GM18511 (cell line): ENCODE data around the gene TMEM120A.
"Not testable (repeated sequence)": the region's sequence is repeated elsewhere in the genome, so short reads cannot be mapped to it uniquely, and the experiment has no call there.

Experiments
- ATAC-seq: cut with Tn5 transposase; IDR thresholded peaks from one replicate; pipeline ENCODE4 v1.9.1; 2021; ENCODE audit warnings: mild to moderate bottlenecking, moderate library complexity; ENCODE audit not compliant: unreplicated experiment

TMEM120A gene

DNA sequence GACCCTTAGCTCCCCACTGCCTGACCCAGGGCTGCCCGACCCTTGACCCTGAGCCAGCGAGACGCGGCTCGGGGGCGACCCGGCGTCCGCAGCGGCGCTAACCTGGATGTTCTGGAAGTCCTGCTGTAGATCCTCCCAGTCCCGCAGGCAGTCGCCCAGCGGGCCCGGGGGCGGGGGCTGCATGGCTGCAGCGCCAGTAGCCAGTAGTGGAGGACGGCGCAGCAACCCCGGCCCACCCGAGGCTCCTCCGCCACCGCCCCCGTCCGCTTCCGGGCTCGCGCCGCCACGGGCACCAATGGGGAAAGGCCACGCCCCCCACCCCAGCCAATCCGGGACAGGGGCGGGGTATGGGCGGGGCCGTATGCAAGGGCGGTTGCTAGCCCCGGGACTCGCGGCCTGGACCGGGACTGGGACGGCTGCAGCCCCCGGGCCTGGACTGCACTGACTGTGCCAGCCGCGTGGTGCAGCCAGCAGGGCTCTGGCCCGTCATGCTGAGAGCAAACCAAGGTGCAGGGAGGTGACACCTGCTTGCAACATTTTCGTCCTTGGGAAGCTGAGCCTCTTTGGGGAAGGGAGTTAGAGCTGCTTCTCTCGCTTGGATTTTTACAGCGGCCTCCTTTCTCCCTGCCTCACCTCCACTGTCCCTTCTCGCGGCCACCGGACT lies at the start of gene TMEM120A:
Gene TMEM120A, minus strand, starts transcription at position 208 of the 664 bp plus-strand sequence. Its CDS starts 25 bp downstream, at position 183.
- peak; percentile 98 for ATAC-seq

GRCh38 chr7:76040126-76040525 lies 45.7 kb upstream of the TMEM120A start:
- no peak for ATAC-seq

- ATAC-seq = no peak
Measured at GRCh38 chr7:76037310-76037709, 42.9 kb upstream of the TMEM120A start.

DNA sequence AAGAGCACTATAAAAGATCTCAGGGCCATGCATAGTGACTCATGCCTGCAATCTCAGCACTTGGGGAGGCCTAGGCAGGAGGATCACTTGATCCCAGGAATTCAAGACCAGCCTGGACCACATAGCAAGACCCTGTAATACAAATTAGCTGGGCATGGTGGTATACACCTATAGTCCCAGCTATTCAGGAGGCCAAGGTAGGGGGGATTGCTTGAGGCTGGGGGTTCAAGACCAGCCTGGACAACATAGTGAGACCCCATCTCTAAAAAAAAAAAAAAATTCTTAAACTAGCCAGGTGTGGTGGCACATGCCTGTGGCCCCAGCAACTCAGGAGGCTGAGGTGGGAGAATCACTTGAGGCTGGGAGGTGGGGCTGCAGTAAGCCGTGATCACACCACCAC lies 37.6 kb upstream of the TMEM120A start:
- no peak for ATAC-seq

DNA sequence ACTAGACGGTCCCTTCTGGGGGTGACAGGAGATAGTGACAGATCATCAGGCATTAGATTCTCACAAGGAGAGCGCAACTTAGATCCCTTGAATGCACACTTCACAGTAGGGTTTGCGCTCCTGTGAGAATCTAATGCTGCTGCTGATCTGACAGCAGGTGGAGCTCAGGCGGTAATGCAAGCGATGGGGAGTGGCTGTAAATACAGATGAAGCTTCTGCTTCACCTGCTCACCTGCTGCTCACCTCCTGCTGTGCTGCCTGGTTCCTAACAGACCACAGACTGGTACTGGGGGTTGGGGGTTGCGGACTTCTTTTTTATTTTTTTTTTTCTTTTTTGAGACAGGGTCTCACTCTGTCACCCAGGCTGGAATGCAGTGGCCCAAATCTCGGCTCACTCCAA lies 35.3 kb upstream of the TMEM120A start:
- ATAC-seq = not testable (repeated sequence)

DNA sequence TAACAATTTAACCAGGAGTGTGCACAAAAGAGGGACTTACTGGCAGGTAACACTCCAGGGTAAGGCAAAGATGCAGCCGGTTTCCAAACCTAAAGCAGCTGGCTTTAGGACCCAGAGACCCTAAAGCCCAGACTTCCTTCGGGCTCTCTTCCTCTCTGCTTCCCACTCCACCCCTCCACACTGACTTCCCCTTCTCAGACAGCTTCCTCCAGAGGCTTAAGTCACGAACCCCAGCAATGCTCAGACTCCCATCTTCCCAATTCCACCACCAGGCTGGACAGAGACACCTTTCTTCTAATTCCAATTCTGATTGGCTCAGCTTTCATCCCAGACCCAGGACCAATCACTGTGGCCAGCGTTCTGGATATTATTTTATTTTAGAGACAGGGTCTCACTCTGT lies 28.6 kb upstream of the TMEM120A start:
- no peak for ATAC-seq

DNA sequence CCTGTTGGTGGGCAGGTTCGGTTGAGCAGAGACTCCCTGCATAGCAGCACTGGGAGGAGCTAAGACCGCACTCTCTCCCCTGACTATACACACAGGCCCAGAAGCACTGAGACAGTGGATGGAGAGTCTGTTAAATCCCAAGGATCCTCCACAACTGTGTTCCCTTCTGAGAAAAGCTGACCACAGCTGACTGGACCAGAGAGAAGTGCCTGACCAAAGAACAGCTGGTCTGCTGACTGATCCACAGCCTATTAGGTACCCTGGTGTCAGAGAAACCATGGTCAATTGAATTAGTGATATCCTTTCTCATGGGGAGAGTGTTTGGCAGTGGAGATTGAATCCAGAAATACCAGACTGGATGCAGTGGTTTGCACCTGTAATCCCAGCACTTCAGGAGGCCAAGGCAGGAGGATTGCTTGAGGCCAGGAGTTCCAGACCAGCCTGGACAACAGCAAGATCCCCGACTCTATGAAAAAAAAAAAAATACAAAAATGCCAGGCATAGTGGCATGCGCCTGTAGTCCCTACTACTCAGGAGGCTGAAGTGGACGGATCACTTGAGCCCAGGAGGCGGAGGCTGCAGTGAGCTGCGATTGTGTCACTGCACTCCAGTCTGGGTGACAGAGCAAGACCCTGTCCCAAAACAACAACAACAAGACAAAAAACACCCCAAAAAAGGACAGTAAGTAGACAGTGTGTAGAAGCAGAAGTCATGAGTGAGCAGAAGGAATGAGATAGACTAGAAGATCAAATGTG lies 27.8 kb upstream of the TMEM120A start:
- ATAC-seq = no peak

- no peak for ATAC-seq
Measured at GRCh38 chr7:76020031-76020714, 25.8 kb upstream of the TMEM120A start.

DNA sequence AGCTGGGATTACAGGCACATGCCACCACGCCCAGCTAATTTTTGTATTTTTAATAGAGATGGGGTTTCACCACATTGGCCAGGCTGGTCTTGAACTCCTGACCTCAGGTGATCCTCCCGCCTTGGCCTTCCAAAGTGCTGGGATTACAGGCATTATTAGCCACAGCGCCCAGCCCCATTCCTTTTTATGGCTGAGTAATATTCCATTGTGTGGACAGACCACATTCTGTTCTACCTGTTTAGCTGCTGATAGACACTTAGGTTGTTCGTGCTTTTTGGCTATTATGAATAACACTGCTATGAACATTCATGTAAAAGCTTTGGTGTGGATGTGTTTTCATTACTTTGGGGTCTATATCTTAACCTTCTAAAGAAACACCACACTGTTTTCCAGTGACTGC lies 24.1 kb upstream of the TMEM120A start:
- not testable (repeated sequence) for ATAC-seq

GRCh38 chr7:76016191-76016947 lies 22.0 kb upstream of the TMEM120A start:
- no peak for ATAC-seq

DNA sequence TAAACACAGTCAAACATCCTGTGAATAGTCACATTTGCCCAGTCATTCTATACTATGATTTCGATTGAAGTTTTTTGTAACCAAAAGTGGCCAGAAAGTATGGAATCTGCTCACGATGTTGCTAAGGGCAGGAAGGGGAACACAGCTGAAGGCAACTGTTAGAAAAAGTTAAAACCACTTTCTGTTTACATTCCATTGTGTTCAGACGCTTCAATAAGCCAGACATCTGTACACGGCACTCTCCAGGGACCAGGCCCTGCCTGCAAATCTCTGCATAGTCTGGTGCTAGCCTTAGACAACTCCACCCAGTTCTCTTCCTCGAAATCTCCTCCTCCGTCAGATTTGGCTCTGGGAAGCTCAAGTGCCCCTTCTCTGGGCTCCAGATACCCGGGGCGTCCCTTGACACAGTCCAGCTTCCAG lies 17.1 kb upstream of the TMEM120A start:
- ATAC-seq = no peak

DNA sequence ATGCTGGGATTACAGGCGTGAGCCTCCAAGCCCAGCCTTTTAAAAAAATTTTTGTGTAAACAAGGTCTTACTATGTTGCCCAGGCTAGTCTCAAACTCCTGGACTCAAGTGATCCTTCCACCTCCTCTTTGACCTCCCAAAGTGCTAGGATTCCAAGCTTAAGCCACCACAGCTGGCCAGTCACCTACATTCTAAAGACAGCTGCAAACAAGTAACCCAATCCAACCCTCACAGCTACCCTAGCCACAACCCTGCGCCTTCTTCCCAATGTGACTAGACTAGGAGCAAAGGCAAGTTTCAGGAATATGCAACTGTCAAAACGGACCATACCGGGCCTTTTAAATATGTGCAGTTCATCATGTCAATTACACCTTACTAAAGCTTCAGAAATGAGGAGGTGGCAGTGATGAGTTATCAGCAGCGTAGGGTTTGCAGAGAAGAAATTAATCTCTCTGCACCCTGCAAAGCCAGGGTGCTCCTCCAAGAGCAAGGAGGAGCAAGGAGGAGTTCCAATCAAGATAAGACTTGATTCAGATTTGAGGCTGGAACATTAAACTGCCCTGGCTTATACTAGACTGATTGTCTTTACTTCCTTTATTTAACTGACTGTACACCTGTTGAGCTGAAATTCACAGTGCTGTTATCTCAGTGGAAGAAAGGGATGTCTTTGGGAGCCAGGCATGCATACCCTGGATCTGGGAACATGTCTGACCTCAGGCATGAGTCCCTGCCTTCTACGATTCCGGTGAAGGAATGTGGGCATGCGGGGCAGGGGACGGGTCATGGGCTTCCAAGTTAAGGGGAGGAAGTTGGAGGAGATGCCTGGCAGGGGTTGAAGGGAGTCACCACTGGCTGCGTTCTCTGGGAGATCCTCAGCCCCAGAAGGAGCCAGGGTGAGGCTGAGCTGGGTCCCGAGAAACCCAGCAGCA lies 15.5 kb upstream of the TMEM120A start:
- ATAC-seq = no peak

GRCh38 chr7:76008156-76008687 lies 13.8 kb upstream of the TMEM120A start:
- ATAC-seq = no peak

GRCh38 chr7:76005004-76005403 lies 10.6 kb upstream of the TMEM120A start:
- not testable (repeated sequence) for ATAC-seq

DNA sequence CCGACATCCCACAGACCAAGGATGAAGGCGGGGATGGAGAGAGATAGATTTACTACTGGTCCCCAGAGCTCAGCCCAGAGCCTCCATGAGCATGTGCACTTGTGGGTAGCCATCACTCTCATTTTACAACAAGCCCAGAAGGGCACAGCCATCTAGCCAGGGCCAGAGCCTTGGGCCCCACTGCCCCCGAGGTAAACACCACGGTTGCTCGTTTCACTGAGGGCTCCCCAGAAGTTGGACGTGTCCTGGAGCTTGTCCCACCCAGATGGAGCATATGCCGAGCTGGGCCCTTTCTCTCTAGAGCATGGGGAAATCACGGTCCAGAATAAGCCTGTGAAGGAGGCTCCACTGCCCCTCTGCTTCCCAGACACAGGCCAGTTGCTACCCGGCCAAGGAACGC lies 9.0 kb upstream of the TMEM120A start:
- ATAC-seq = no peak

- ATAC-seq = no peak
Measured at GRCh38 chr7:76002822-76003221, 8.4 kb upstream of the TMEM120A start.

GRCh38 chr7:76002139-76002538 lies 7.7 kb upstream of the TMEM120A start:
- ATAC-seq = no peak

- no peak for ATAC-seq
Measured at GRCh38 chr7:76000566-76000965, 6.2 kb upstream of the TMEM120A start.

DNA sequence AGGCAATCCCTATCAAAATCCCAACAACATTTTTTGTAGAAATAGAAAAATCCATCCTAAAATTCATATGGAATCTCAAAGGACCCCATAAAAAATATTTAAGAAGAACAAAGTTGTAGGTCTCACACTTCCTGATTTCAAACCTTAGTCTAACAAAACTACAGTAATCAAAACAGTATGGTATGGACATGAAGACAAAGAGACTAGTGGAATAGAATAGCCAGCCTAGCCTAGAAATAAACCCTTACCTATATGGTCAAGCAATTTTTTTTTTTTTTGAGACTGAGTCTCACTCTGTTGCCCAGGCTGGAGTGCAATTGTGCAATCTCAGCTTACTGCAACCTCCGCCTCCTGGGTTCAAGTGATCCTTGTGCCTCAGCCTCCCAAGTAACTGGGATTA lies 3.6 kb upstream of the TMEM120A start:
- no peak for ATAC-seq

DNA sequence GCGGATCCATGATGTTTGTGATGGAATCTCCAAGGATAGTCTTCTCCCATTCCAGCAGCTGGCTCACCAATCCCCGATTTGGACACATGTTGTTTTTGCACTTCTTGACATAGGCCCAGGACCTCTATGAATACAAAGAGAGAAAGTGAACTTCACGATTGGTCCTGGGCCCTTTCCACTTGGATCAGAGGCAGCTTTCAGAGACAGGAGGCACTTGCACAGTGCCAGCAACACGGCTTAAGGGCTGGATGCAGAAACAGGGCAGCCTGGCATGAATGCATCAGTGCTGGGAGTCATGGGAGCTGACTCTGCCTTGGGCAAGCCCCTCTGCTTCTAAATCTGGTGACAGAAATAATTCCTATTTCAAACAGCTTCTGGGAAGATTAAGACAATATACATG lies 2.1 kb upstream of the TMEM120A start:
- no peak for ATAC-seq
